Bronchial epithelial cell (primary cell): ENCODE data around the gene TMEM117. TPM values are rescaled to one million over a fixed set of nuclear protein-coding genes. Genes with fewer than 3 reads are reported as not detected.
"Not testable (repeated sequence)": the region's sequence is repeated elsewhere in the genome, so short reads cannot be mapped to it uniquely, and the experiment has no call there.

ENCODE experiments used
- DNase-seq: peaks from one replicate; pipeline ENCODE4 v3.0.0-alpha.2; 2010; ENCODE audit warnings: low read depth
- FAIRE-seq: peaks from 2 replicates; lab custom pipeline; 2011; peaks lifted over from hg19 to GRCh38; lab: Jason Lieb, UNC
- H3K27me3 ChIP-seq: 2 replicates; pipeline ENCODE4 v1.5.1; 2011; ENCODE audit warnings: low read length; ENCODE audit not compliant: control insufficient read depth, insufficient read depth
- H3K36me3 ChIP-seq: 2 replicates; pipeline ENCODE4 v1.5.1; 2011; ENCODE audit warnings: low read length; ENCODE audit not compliant: control insufficient read depth, insufficient read depth
- H3K4me3 ChIP-seq: 2 replicates; pipeline ENCODE4 v1.5.1; 2011; ENCODE audit warnings: mild to moderate bottlenecking, low read depth, low read length, control low read depth
- CTCF ChIP-seq: IDR thresholded peaks from 2 replicates; pipeline ENCODE4 v1.5.1; 2011; ENCODE audit warnings: mild to moderate bottlenecking, moderate library complexity, low read length, control low read depth, inconsistent platforms; ENCODE audit not compliant: insufficient read depth, severe bottlenecking
- total RNA-seq: library from RNA; depleted of rRNA; stranded (reverse); fragments of >200 nt; gene quantifications from 2 replicates; pipeline ENCODE4 v1.2.1, GENCODE V29; 2014

Gene TMEM117
- total RNA-seq, 1 donor from 2014 or later: 6.6 TPM

DNA sequence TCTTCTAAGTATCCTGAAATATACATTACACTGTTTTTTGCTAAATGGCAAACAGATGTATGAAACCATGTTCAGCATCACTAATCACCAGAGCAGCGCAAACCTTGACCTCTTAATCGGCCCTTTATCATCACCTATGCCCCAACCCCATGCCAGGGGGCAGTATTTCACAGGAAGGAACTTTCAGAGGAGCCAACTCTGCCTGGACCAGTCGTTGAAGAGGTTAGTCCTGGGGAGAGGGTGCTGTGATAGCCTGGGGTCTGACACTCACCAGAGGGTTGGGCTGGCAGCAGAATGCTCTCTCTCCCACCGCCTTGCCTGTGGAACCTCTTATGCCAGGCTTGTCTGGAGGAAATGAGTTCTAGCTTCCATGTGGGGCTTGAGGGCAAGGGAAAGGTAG is 411.7 kb downstream of the TMEM117 start:
- Histone ChIP-seq H3K27me3 (no peaks in the 10 kb centered on the region), H3K36me3 (no peaks in the 10 kb centered on the region), H3K4me3 (no peak overlapping the region)
- no peak for FAIRE-seq
- no peak for TF ChIP-seq CTCF
- no peak for DNase-seq

DNA sequence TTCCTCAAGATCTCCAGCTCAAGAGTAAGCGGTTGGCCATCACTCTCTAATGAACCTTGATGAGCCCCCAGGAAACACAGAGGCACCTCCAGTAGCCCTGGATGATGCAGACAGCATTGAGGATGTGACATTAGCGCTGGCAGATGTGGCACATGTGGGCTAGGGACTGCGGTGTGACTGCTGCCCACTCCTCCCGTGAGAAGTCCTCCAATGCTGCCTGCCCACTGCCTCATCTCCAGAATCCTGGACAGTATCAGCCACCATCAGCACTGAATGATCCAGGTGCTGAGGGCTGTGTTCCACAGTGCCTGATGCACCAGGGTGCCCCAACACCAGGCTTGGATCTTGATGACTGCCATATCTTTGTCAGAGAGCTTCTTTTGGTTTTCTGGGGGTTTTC is 412.6 kb downstream of the TMEM117 start:
- no peak overlapping the region for H3K4me3 ChIP-seq
- H3K27me3 ChIP-seq: no peaks in the 10 kb centered on the region
- H3K36me3 ChIP-seq: no peaks in the 10 kb centered on the region
- no peak for FAIRE-seq
- no peak for DNase-seq
- TF ChIP-seq CTCF: no peak

DNA sequence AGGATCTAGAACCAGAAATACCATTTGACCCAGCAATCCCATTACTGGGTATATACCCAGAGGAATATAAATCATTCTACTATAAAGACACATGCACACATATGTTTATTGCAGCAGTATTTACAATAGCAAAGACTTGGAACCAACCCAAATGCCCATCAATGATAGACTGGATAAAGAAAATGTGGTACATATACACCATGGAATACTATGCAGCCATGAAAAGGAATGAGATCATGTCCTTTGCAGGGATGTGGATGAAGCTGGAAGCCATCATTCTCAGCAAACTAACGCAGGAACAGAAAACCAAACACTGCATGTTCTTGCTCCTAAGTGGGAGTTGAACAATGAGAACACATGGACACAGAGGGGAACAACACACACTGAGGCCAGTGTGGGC is 414.6 kb downstream of the TMEM117 start:
- not testable (repeated sequence) for H3K4me3 ChIP-seq, DNase-seq, H3K36me3 ChIP-seq, H3K27me3 ChIP-seq, FAIRE-seq

- DNase-seq: no peak
- TF ChIP-seq CTCF: no peak
- no peak for FAIRE-seq
- Histone ChIP-seq H3K36me3 (no peaks in the 10 kb centered on the region), H3K27me3 (no peaks in the 10 kb centered on the region), H3K4me3 (no peak overlapping the region)
Measured at GRCh38 chr12:44253338-44253856, 417.5 kb downstream of the TMEM117 start.

GRCh38 chr12:44258246-44258645 is 422.4 kb downstream of the TMEM117 start:
- no peaks in the 10 kb centered on the region for H3K27me3 ChIP-seq
- DNase-seq: no peak
- H3K4me3 ChIP-seq: no peak overlapping the region
- no peak for TF ChIP-seq CTCF
- no peak for FAIRE-seq
- no peaks in the 10 kb centered on the region for H3K36me3 ChIP-seq

DNA sequence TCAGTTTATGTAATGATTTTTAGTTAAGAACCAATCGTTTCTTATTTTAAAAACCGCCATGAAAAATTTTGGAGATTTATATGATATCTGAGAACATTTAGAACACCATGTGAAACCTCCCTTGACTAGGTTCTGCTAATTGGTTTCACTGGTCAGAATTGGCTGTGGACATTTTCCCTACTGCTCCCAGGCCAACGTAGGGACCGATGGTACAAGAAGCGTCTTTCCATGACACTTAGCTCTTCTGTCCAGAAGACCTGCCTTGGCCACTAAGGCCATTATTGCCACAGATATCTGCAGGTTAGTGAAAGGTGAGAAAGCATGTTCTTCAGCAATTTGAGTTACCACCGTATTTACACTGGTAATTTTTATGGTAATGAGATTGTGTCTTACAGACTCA is 424.0 kb downstream of the TMEM117 start:
- FAIRE-seq: no peak
- Histone ChIP-seq H3K36me3 (no peaks in the 10 kb centered on the region), H3K4me3 (no peak overlapping the region), H3K27me3 (no peaks in the 10 kb centered on the region)
- no peak for TF ChIP-seq CTCF
- no peak for DNase-seq
